ENCODE measurements around the gene COX19.
A peak's percentile ranks its signal among the peaks of the same experiment; 100 is the strongest.
"Not testable (repeated sequence)": the region's sequence is repeated elsewhere in the genome, so short reads cannot be mapped to it uniquely, and the experiment has no call there.

The COX19 gene

GRCh38 chr7:925601-926000 is 49.7 kb downstream of the COX19 start:
- Histone ChIP-seq H3K27me3 (no peaks in the 10 kb centered on the region), H3K4me3 (ENCODE audit: low read depth, low read length) (no peak overlapping the region), H3K9me3 (no peaks in the 10 kb centered on the region), H3K36me3 (no peaks in the 10 kb centered on the region), H3K4me1 (peaks cover 6% of the 10 kb centered on the region)
- no peak for TF ChIP-seq CTCF (IDR thresholded peaks at IDR 0.05; ENCODE audit: low read depth, low read length)
- peak; percentile 55 for DNase-seq

- no peaks in the 10 kb centered on the region for H3K36me3 ChIP-seq
- H3K27me3 ChIP-seq = no peaks in the 10 kb centered on the region
- H3K4me1 ChIP-seq = peaks cover 6% of the 10 kb centered on the region
- DNase-seq = no peak
- H3K4me3 ChIP-seq (ENCODE audit: low read depth, low read length) = no peak overlapping the region
- no peaks in the 10 kb centered on the region for H3K9me3 ChIP-seq
- TF ChIP-seq CTCF (IDR thresholded peaks at IDR 0.05; ENCODE audit: low read depth, low read length) = no peak
Observed at GRCh38 chr7:924541-925231, 50.7 kb downstream of the COX19 start.

- H3K27me3 ChIP-seq; H3K4me1 ChIP-seq; H3K9me3 ChIP-seq; H3K36me3 ChIP-seq; H3K4me3 ChIP-seq (ENCODE audit: low read depth, low read length): not testable (repeated sequence)
- peak; percentile 29 for DNase-seq
Observed at GRCh38 chr7:924042-924441, 51.3 kb downstream of the COX19 start.

GRCh38 chr7:923108-924041 is 52.0 kb downstream of the COX19 start:
- TF ChIP-seq CTCF (IDR thresholded peaks at IDR 0.05; ENCODE audit: low read depth, low read length) = no peak
- Histone ChIP-seq H3K9me3 (no peaks in the 10 kb centered on the region), H3K27me3 (no peaks in the 10 kb centered on the region), H3K4me3 (ENCODE audit: low read depth, low read length) (no peak overlapping the region), H3K4me1 (peaks cover 6% of the 10 kb centered on the region), H3K36me3 (no peaks in the 10 kb centered on the region)
- DNase-seq = peak; percentile 39

- Histone ChIP-seq H3K9me3 (no peaks in the 10 kb centered on the region), H3K4me1 (peaks cover 6% of the 10 kb centered on the region), H3K27me3 (no peaks in the 10 kb centered on the region), H3K4me3 (ENCODE audit: low read depth, low read length) (no peak overlapping the region), H3K36me3 (no peaks in the 10 kb centered on the region)
- no peak for DNase-seq
- no peak for TF ChIP-seq CTCF (IDR thresholded peaks at IDR 0.05; ENCODE audit: low read depth, low read length)
Observed at GRCh38 chr7:922334-923107, 52.8 kb downstream of the COX19 start.

GRCh38 chr7:921581-922333 is 53.6 kb downstream of the COX19 start:
- no peak for DNase-seq
- Histone ChIP-seq H3K4me1 (peaks cover 6% of the 10 kb centered on the region), H3K9me3 (no peaks in the 10 kb centered on the region), H3K36me3 (no peaks in the 10 kb centered on the region), H3K27me3 (no peaks in the 10 kb centered on the region), H3K4me3 (ENCODE audit: low read depth, low read length) (no peak overlapping the region)
- no peak for TF ChIP-seq CTCF (IDR thresholded peaks at IDR 0.05; ENCODE audit: low read depth, low read length)
